H1 (cell line): ENCODE results near the gene APC2. TPM values are rescaled to one million over a fixed set of nuclear protein-coding genes. Genes with fewer than 3 reads are reported as not detected.

Experiments
- CTCF ChIA-PET: fragments of 300-600 bp; sonication (Branson Sonifier 250); formaldehyde crosslinking; loops from one replicate; lab custom pipeline; 2021; ENCODE audit not compliant: partially characterized antibody; lab: Charles Lee
- POLR2A ChIA-PET: fragments of 300-600 bp; sonication (Branson Sonifier 250); formaldehyde crosslinking; loops from one replicate; lab custom pipeline; 2021; ENCODE audit warnings: inconsistent platforms; ENCODE audit not compliant: partially characterized antibody; lab: Charles Lee
- DNase-seq, 2 experiments: peaks; one replicate each; pipeline versions ENCODE4 v3.0.0 to v3.0.0-alpha.2; 2010 to 2022; ENCODE audit warnings: low spot score in 2 of 2, low read depth in 1 of 2, mixed read lengths in 1 of 2
- FAIRE-seq: peaks from 2 replicates; lab custom pipeline; 2011; peaks lifted over from hg19 to GRCh38; lab: Jason Lieb, UNC
- H2AFZ ChIP-seq: 2 replicates; pipeline ENCODE4 v1.8.1; 2012; ENCODE audit warnings: low read length, inconsistent platforms
- H2AK5ac ChIP-seq: 2 replicates; pipeline ENCODE4 v1.6.1; 2013; ENCODE audit warnings: low read depth, low read length
- H2BK120ac ChIP-seq: replicated peaks from 2 replicates; pipeline ENCODE3; 2013; ENCODE audit warnings: low read depth, low read length, inconsistent platforms
- H2BK12ac ChIP-seq: 2 replicates; pipeline ENCODE4 v1.6.1; 2013; ENCODE audit warnings: low read depth, low read length
- H2BK15ac ChIP-seq: 2 replicates; pipeline ENCODE4 v1.6.1; 2013; ENCODE audit warnings: low read length
- H2BK20ac ChIP-seq: 2 replicates; pipeline ENCODE4 v1.6.1; 2013; ENCODE audit warnings: low read length
- H2BK5ac ChIP-seq: 2 replicates; pipeline ENCODE4 v1.6.1; 2013; ENCODE audit warnings: low read depth, low read length
- H3K14ac ChIP-seq: 2 replicates; pipeline ENCODE4 v1.6.1; 2013; ENCODE audit warnings: inconsistent platforms; ENCODE audit not compliant: insufficient read length
- H3K18ac ChIP-seq: 2 replicates; pipeline ENCODE4 v1.6.1; 2013; ENCODE audit warnings: low read length; ENCODE audit errors: extremely low read depth
- H3K23ac ChIP-seq: 2 replicates; pipeline ENCODE4 v1.6.1; 2013; ENCODE audit warnings: inconsistent platforms; ENCODE audit not compliant: insufficient read length
- H3K23me2 ChIP-seq: 2 replicates; pipeline ENCODE4 v1.6.1; 2013; ENCODE audit warnings: low read depth, low read length
- H3K27ac ChIP-seq: 2 replicates; pipeline ENCODE4 v1.6.1; 2011; ENCODE audit warnings: low read depth, low read length, inconsistent platforms
- H3K27me3 ChIP-seq, 4 experiments: replicated peaks in 1 of 4; 1 replicate in 1 of 4; 2 replicates in 3 of 4; pipeline versions ENCODE4 v1.6.1 to v1.8.1; 2011 to 2013; ENCODE audit warnings: low read length in 3 of 4, mild to moderate bottlenecking in 3 of 4, inconsistent platforms in 2 of 4, mixed read lengths in 2 of 4, moderate library complexity in 1 of 4; ENCODE audit not compliant: control insufficient read depth in 3 of 4, insufficient read depth in 3 of 4; ENCODE audit errors: extremely low read depth in 1 of 4
- H3K36me3 ChIP-seq, 4 experiments: 2 replicates each; pipeline versions ENCODE4 v1.6.1 to v1.8.1; 2011 to 2013; ENCODE audit warnings: mild to moderate bottlenecking in 4 of 4, low read length in 3 of 4, moderate library complexity in 2 of 4, control low read depth in 1 of 4, inconsistent platforms in 1 of 4; ENCODE audit not compliant: insufficient read depth in 4 of 4, control insufficient read depth in 2 of 4
- H3K4ac ChIP-seq: replicated peaks from 2 replicates; pipeline ENCODE3; 2013; ENCODE audit warnings: low read length, low read depth, mixed read lengths, inconsistent platforms; ENCODE audit not compliant: insufficient read length
- H3K4me1 ChIP-seq, 4 experiments: replicated peaks in 1 of 4; 1 replicate in 1 of 4; 2 replicates in 3 of 4; pipeline versions ENCODE4 v1.6.1 to v1.8.1; 2011 to 2013; ENCODE audit warnings: low read length in 3 of 4, inconsistent platforms in 2 of 4, mixed read lengths in 1 of 4; ENCODE audit not compliant: insufficient read depth in 4 of 4, control insufficient read depth in 3 of 4
- H3K4me2 ChIP-seq, 2 experiments: 2 replicates each; pipeline versions ENCODE4 v1.6.1 to v1.8.1; 2011 to 2013; ENCODE audit warnings: low read depth in 2 of 2, low read length in 2 of 2, control low read depth in 1 of 2, inconsistent platforms in 1 of 2, mild to moderate bottlenecking in 1 of 2; ENCODE audit not compliant: insufficient read depth in 1 of 2
- H3K4me3 ChIP-seq, 4 experiments: fragments of 200-600, 300-600 bp in 1 of 4; sonication (generic), shearing (Covaris generic), sonication (Bioruptor Twin) in 1 of 4; 2 replicates each; pipeline versions ENCODE4 v1.5.1 to v1.8.1; 2011 to 2016; ENCODE audit warnings: low read length in 4 of 4, low read depth in 3 of 4, control low read depth in 2 of 4, inconsistent platforms in 2 of 4, mild to moderate bottlenecking in 2 of 4, mixed read lengths in 1 of 4, moderate library complexity in 1 of 4; ENCODE audit not compliant: insufficient read depth in 2 of 4; ENCODE audit errors: extremely low read depth in 1 of 4
- H3K56ac ChIP-seq: replicated peaks from 2 replicates; pipeline ENCODE3; 2013; ENCODE audit warnings: low read depth, mild to moderate bottlenecking, mixed read lengths, low read length, inconsistent platforms; ENCODE audit not compliant: insufficient read length
- H3K79me1 ChIP-seq: 2 replicates; pipeline ENCODE4 v1.6.1; 2013; ENCODE audit warnings: low read depth, low read length, control low read depth
- H3K79me2 ChIP-seq, 2 experiments: 2 replicates each; pipeline versions ENCODE4 v1.6.1 to v1.8.1; 2012 to 2013; ENCODE audit warnings: low read length in 2 of 2, mild to moderate bottlenecking in 2 of 2, inconsistent platforms in 1 of 2; ENCODE audit not compliant: insufficient read depth in 2 of 2, control insufficient read depth in 1 of 2
- H3K9ac ChIP-seq, 4 experiments: replicated peaks in 1 of 4; 1 replicate in 1 of 4; 2 replicates in 3 of 4; pipeline versions ENCODE4 v1.6.1 to v1.8.1; 2011 to 2013; ENCODE audit warnings: low read depth in 3 of 4, low read length in 3 of 4, control low read depth in 2 of 4, mild to moderate bottlenecking in 2 of 4, moderate library complexity in 2 of 4, inconsistent platforms in 1 of 4; ENCODE audit errors: extremely low read depth in 1 of 4
- H3K9me3 ChIP-seq, 2 experiments: 2 replicates each; pipeline versions ENCODE4 v1.6.1 to v1.8.1; 2012 to 2013; ENCODE audit warnings: mild to moderate bottlenecking in 2 of 2, moderate library complexity in 2 of 2, control low read depth in 1 of 2, inconsistent platforms in 1 of 2, low read depth in 1 of 2, low read length in 1 of 2, mixed read lengths in 1 of 2; ENCODE audit not compliant: insufficient read depth in 2 of 2
- H4K20me1 ChIP-seq, 2 experiments: replicated peaks in 1 of 2; 2 replicates each; pipeline versions ENCODE3 to v1.8.1; 2011 to 2013; ENCODE audit warnings: inconsistent platforms in 2 of 2, low read length in 2 of 2, mild to moderate bottlenecking in 1 of 2; ENCODE audit not compliant: insufficient read depth in 2 of 2, control insufficient read depth in 1 of 2
- H4K5ac ChIP-seq: 2 replicates; pipeline ENCODE4 v1.6.1; 2013; ENCODE audit warnings: low read length, low read depth, mixed read lengths, inconsistent platforms; ENCODE audit not compliant: insufficient read length
- H4K8ac ChIP-seq: 2 replicates; pipeline ENCODE4 v1.8.0; 2013; ENCODE audit warnings: mild to moderate bottlenecking, moderate library complexity, low read length, inconsistent platforms; ENCODE audit not compliant: insufficient read depth; ENCODE audit errors: extremely low read depth
- H4K91ac ChIP-seq: replicated peaks from 2 replicates; pipeline ENCODE3; 2013; ENCODE audit warnings: low read length, mixed read lengths, inconsistent platforms; ENCODE audit not compliant: insufficient read length
- CREB1 ChIP-seq: IDR thresholded peaks from 2 replicates; pipeline ENCODE4 v1.6.1; 2012; ENCODE audit warnings: inconsistent platforms
- CTCF ChIP-seq, 3 experiments: IDR thresholded peaks; 1 replicate in 2 of 3; 2 replicates in 1 of 3; pipeline versions ENCODE4 v1.5.1 to v1.6.1; 2011; ENCODE audit warnings: low read length in 3 of 3, mild to moderate bottlenecking in 3 of 3, inconsistent platforms in 2 of 3, low read depth in 1 of 3, moderate library complexity in 1 of 3; ENCODE audit not compliant: insufficient read depth in 1 of 3; ENCODE audit errors: control extremely low read depth in 1 of 3
- GTF2F1 ChIP-seq: IDR thresholded peaks from 2 replicates; pipeline ENCODE4 v1.6.1; 2012; ENCODE audit warnings: low read depth, low read length, improper control_type of control experiment, borderline replicate concordance
- HDAC6 ChIP-seq: IDR thresholded peaks from one replicate; pipeline ENCODE4 v1.7.1; 2012; ENCODE audit warnings: low read depth, mild to moderate bottlenecking, inconsistent platforms, low read length, moderate library complexity
- KDM4A ChIP-seq: IDR thresholded peaks from one replicate; pipeline ENCODE4 v1.7.1; 2012; ENCODE audit warnings: low read depth, mild to moderate bottlenecking, moderate library complexity, low read length, inconsistent platforms; ENCODE audit not compliant: severe bottlenecking
- KDM5A ChIP-seq: fragments of 200-600 bp; IDR thresholded peaks from 2 replicates; pipeline ENCODE4 v1.7.1; 2012; ENCODE audit warnings: mild to moderate bottlenecking, low read length, inconsistent platforms, mixed read lengths
- SIX5 ChIP-seq: IDR thresholded peaks from 2 replicates; pipeline ENCODE4 v1.6.1; 2011; ENCODE audit warnings: mild to moderate bottlenecking, low read depth, low read length
- ZNF274 ChIP-seq: IDR thresholded peaks from 2 replicates; pipeline ENCODE4 v1.7.0; 2012; ENCODE audit warnings: low read length, borderline replicate concordance; ENCODE audit errors: extremely low read depth
- WGBS, 2 experiments: shearing (Covaris generic) in 1 of 2; methylation state at CpG; one replicate each; pipeline versions ENCODE4 v1.1.6 to v1.1.7; 2013 to 2015; ENCODE audit warnings: low lambda C conversion rate in 2 of 2, mixed read lengths in 2 of 2, inconsistent platforms in 1 of 2, low coverage in 1 of 2, missing lambda C conversion rate in 1 of 2; ENCODE audit not compliant: insufficient replicate concordance in 2 of 2, insufficient coverage in 1 of 2, insufficient read length in 1 of 2; ENCODE audit errors: extremely low coverage in 1 of 2, missing lambda C conversion rate in 1 of 2; 5-methylcytosine and 5-hydroxymethylcytosine counted together
- polyA plus RNA-seq, 7 experiments: library from polyadenylated mRNA; depleted of rRNA in 3 of 7; stranded (reverse) in 5 of 7; unstranded in 2 of 7; fragments of >200 nt in 5 of 7; fragments of 200-250 nt in 2 of 7; gene quantifications; 1 replicate in 5 of 7; 2 replicates in 1 of 7; 4 replicates in 1 of 7; pipeline versions ENCODE4 v1.2.1 to v1.2.3, GENCODE V29; 2011 to 2013; ENCODE audit warnings: missing spikeins in 2 of 7, mixed read lengths in 2 of 7
- total RNA-seq: library from RNA; stranded (reverse); fragmentation: NEBNext Ultra II Directional; extraction: Animal tissue kit (Norgen Biotek cat#: 25700); gene quantifications from 2 replicates; pipeline ENCODE4 v1.2.1, GENCODE V29; 2021

APC2 gene
- total and polyA plus RNA-seq, 2 of the 8 experiments (the other 6 are each of a cell fraction or from before 2014, with no cell fraction given) = 1.3 to 4.1 TPM

GRCh38 chr19:1460033-1460995 is 10.4 kb downstream of the APC2 start:
- Histone ChIP-seq H3K14ac (no peak overlapping the region), H3K18ac (no peak overlapping the region), H3K27me3 (peaks cover 6 to 24% (median 14%) of the 10 kb centered on the region in 4 experiments), H4K8ac (peak overlapping the region; percentile 68; the same call in 1 of the 2 replicates), H3K4me1 (peaks cover 0 to 13% (median 9%) of the 10 kb centered on the region in 4 experiments; a peak in 5 of 7 replicates), H3K23me2 (peaks cover 3% of the 10 kb centered on the region; the same call in 1 of the 2 replicates), H2BK120ac (no peak overlapping the region), H3K9me3 (no peaks in the 10 kb centered on the region), H2AFZ (no peak overlapping the region), H2AK5ac (no peak overlapping the region), H4K20me1 (peaks cover 2 to 9% of the 10 kb centered on the region in 2 experiments), H3K4ac (no peak overlapping the region), H3K79me2 (no peaks in the 10 kb centered on the region), H3K4me3 (no peak overlapping the region), H2BK15ac (no peak overlapping the region), H3K23ac (no peak overlapping the region), H3K56ac (no peak overlapping the region), H2BK20ac (no peak overlapping the region), H4K5ac (no peak overlapping the region), H4K91ac (no peak overlapping the region), H2BK12ac (no peak overlapping the region), H3K79me1 (no peaks in the 10 kb centered on the region; the same call in 1 of the 2 replicates), H3K4me2 (no peak overlapping the region), H3K9ac (no peak overlapping the region), H3K27ac (no peak overlapping the region), H2BK5ac (no peak overlapping the region), H3K36me3 (peaks cover 0 to 2% (median 0%) of the 10 kb centered on the region in 4 experiments; a peak in 2 of 8 replicates)
- WGBS, 2 experiments = 94% methylated on average over 36 of the region's 36 CpGs; no CpG with 5 or more reads in 1 of the 2 experiments
- POLR2A ChIA-PET = no interaction called here
- no peak for FAIRE-seq
- DNase-seq = no peak
- CTCF ChIA-PET = interaction anchor here (0.5 to 1.1 kb wide), 3 partner anchors 13 to 705 kb away, joined by 3 to 5 read pairs (median 3); no protein-coding TSS in a partner anchor
- no peak for TF ChIP-seq HDAC6
- no peak for TF ChIP-seq ZNF274
- TF ChIP-seq SIX5 = no peak
- no peak for TF ChIP-seq KDM5A
- TF ChIP-seq CTCF (IDR thresholded peaks at IDR 0.05; ENCODE audit: control extremely low read depth in 1 of 3, insufficient read depth in 1 of 3, low read depth in 1 of 3, low read length in 3 of 3) = no peak
- no peak for TF ChIP-seq CREB1
- no peak for TF ChIP-seq GTF2F1
- no peak for TF ChIP-seq KDM4A
